ENCODE results near the gene TUBB2B. TPM values are rescaled to one million over a fixed set of nuclear protein-coding genes. Genes with fewer than 3 reads are reported as not detected.

The TUBB2B gene
- polyA plus RNA-seq, 3 donors: 0.15 to 3.5 TPM; not detected in 1

GRCh38 chr6:3264356-3264755 is 36.9 kb upstream of the TUBB2B start:
- peaks cover 21 to 55% of the 10 kb centered on the region in 2 donors for H3K36me3 ChIP-seq (replicated peaks in 1 of 2; ENCODE audit: control insufficient read depth in 1 of 2, insufficient read depth in 2 of 2, low read length in 2 of 2)
- peaks cover 46% of the 10 kb centered on the region for H3K79me2 ChIP-seq (ENCODE audit: insufficient read depth, low read length)
- no peak for DNase-seq
- peaks cover 14% of the 10 kb centered on the region in 2 donors for H3K4me1 ChIP-seq (ENCODE audit: control insufficient read depth in 1 of 2, insufficient read depth in 2 of 2, low read length in 2 of 2)
- no peak overlapping the region for H3K9ac ChIP-seq (ENCODE audit: insufficient read depth, low read length, poor library complexity, severe bottlenecking)
- no peak overlapping the region for H3K4me2 ChIP-seq (replicated peaks; ENCODE audit: extremely low read depth, low read length, poor library complexity, severe bottlenecking)
- H3K4me3 Mint-ChIP-seq: no peak overlapping the region
- no peak for TF ChIP-seq CTCF (IDR thresholded peaks at IDR 0.05)
- H4K20me1 ChIP-seq (ENCODE audit: insufficient read depth, low read length): peaks cover 51% of the 10 kb centered on the region
- 90% methylated on average over 2 of the region's 3 CpGs for WGBS (ENCODE audit: insufficient coverage)
- no peak overlapping the region for H2AFZ ChIP-seq (ENCODE audit: insufficient read depth, low read depth, low read length, poor library complexity, severe bottlenecking)
- no peak overlapping the region for H3K4me3 ChIP-seq (replicated peaks in 1 of 3; ENCODE audit: low read depth in 2 of 3, low read length in 3 of 3)
- H3K27ac ChIP-seq (ENCODE audit: low read depth in 1 of 2, low read length in 2 of 2): no peak overlapping the region
- peak overlapping the region in 1 of 7 donors; percentile 10 for H3K27ac Mint-ChIP-seq
- no peaks in the 10 kb centered on the region for H3K27me3 ChIP-seq (ENCODE audit: control insufficient read depth in 2 of 2, insufficient read depth in 2 of 2, low read length in 2 of 2)
- no peaks in the 10 kb centered on the region for H3K27me3 Mint-ChIP-seq (ENCODE audit: low read depth in 3 of 3)
- H3K36me3 Mint-ChIP-seq: peaks cover 42 to 61% of the 10 kb centered on the region in 2 donors
- no peaks in the 10 kb centered on the region for H3K9me3 Mint-ChIP-seq
- H3K4me1 Mint-ChIP-seq: peaks cover 30% of the 10 kb centered on the region
- no peaks in the 10 kb centered on the region for H3K9me3 ChIP-seq (replicated peaks in 1 of 2; ENCODE audit: control insufficient read depth in 1 of 2, insufficient read depth in 1 of 2, low read length in 2 of 2)
- intact Hi-C loops (cut with micrococcal nuclease): no loop called here

DNA sequence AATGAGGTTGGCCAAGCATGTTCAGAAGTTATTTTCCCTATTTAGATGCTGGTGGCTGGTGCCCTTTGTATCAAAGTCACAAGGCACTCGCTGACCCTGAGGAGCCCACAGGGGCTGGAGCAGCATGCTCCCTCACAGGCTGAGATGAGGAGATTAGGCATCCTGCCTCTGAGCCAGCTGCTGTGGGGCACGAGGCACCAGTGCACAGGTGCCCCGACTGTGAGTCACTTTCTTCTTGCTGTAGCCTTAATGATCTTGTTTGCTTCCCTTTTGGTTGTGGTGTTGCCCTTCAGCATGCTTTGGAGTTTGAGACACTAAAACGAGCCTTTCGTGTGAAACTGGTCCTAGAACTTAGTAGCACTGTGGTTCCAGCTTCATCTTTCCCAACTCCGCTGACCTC is 35.6 kb upstream of the TUBB2B start:
- H3K27ac Mint-ChIP-seq: peak overlapping the region in 2 of 7 donors; percentile 16 to 50
- no peak for DNase-seq

More for the DNA sequence above, 35.6 kb upstream of the TUBB2B start:
- 90% methylated on average over 6 of the region's 6 CpGs for WGBS (ENCODE audit: insufficient coverage)
- Histone ChIP-seq H3K27me3 (ENCODE audit: control insufficient read depth in 2 of 2, insufficient read depth in 2 of 2, low read length in 2 of 2) (peaks cover 0 to 3% of the 10 kb centered on the region in 2 donors), H3K4me1 (ENCODE audit: control insufficient read depth in 1 of 2, insufficient read depth in 2 of 2, low read length in 2 of 2) (peaks cover 18 to 22% of the 10 kb centered on the region in 2 donors), H3K79me2 (ENCODE audit: insufficient read depth, low read length) (peaks cover 52% of the 10 kb centered on the region), H3K4me2 (replicated peaks; ENCODE audit: extremely low read depth, low read length, poor library complexity, severe bottlenecking) (no peak overlapping the region), H3K9me3 (replicated peaks in 1 of 2; ENCODE audit: control insufficient read depth in 1 of 2, insufficient read depth in 1 of 2, low read length in 2 of 2) (no peaks in the 10 kb centered on the region), H2AFZ (ENCODE audit: insufficient read depth, low read depth, low read length, poor library complexity, severe bottlenecking) (no peak overlapping the region), H3K36me3 (replicated peaks in 1 of 2; ENCODE audit: control insufficient read depth in 1 of 2, insufficient read depth in 2 of 2, low read length in 2 of 2) (peaks cover 16 to 43% of the 10 kb centered on the region in 2 donors), H3K27ac (ENCODE audit: low read depth in 1 of 2, low read length in 2 of 2) (no peak overlapping the region), H4K20me1 (ENCODE audit: insufficient read depth, low read length) (peaks cover 50% of the 10 kb centered on the region), H3K9ac (ENCODE audit: insufficient read depth, low read length, poor library complexity, severe bottlenecking) (no peak overlapping the region), H3K4me3 (replicated peaks in 1 of 3; ENCODE audit: low read depth in 2 of 3, low read length in 3 of 3) (no peak overlapping the region)
- H3K36me3 Mint-ChIP-seq: peaks cover 34 to 50% of the 10 kb centered on the region in 2 donors
- intact Hi-C loops (cut with micrococcal nuclease): no loop called here
- H3K9me3 Mint-ChIP-seq: no peaks in the 10 kb centered on the region
- peaks cover 0 to 2% (median 0%) of the 10 kb centered on the region in 3 donors for H3K27me3 Mint-ChIP-seq (ENCODE audit: low read depth in 3 of 3)
- H3K4me1 Mint-ChIP-seq: peaks cover 30% of the 10 kb centered on the region
- H3K4me3 Mint-ChIP-seq: no peak overlapping the region
- no peak for TF ChIP-seq CTCF (IDR thresholded peaks at IDR 0.05)

All from CD14-positive monocyte (primary cell).